ENCODE data around the gene C10orf90.

Gene C10orf90

GRCh38 chr10:126683466-126683865 lies 13.0 kb upstream of the C10orf90 start:
- in situ Hi-C loops (cut with MboI; ENCODE audit: low sequenced_read_pairs, unreplicated experiment) = no loop called here
- TF ChIP-seq CTCF (IDR thresholded peaks at IDR 0.05; ENCODE audit: borderline replicate concordance, control extremely low read depth, extremely low read depth, insufficient read depth, missing control alignments) = no peak
- DNase-seq (ENCODE audit: low spot score) = no peak

GRCh38 chr10:126675656-126676438 lies 5.4 kb upstream of the C10orf90 start:
- in situ Hi-C loops (cut with MboI; ENCODE audit: low sequenced_read_pairs, unreplicated experiment) = no loop called here
- TF ChIP-seq CTCF (IDR thresholded peaks at IDR 0.05; ENCODE audit: borderline replicate concordance, control extremely low read depth, extremely low read depth, insufficient read depth, missing control alignments) = no peak
- no peak for DNase-seq (ENCODE audit: low spot score)

GRCh38 chr10:126674741-126675515 lies 4.4 kb upstream of the C10orf90 start:
- no peak for DNase-seq (ENCODE audit: low spot score)
- no peak for TF ChIP-seq CTCF (IDR thresholded peaks at IDR 0.05; ENCODE audit: borderline replicate concordance, control extremely low read depth, extremely low read depth, insufficient read depth, missing control alignments)
- in situ Hi-C loops (cut with MboI; ENCODE audit: low sequenced_read_pairs, unreplicated experiment) = no loop called here

- TF ChIP-seq CTCF (IDR thresholded peaks at IDR 0.05; ENCODE audit: borderline replicate concordance, control extremely low read depth, extremely low read depth, insufficient read depth, missing control alignments) = no peak
- in situ Hi-C loops (cut with MboI; ENCODE audit: low sequenced_read_pairs, unreplicated experiment) = no loop called here
Measured at GRCh38 chr10:126673565-126673964, 3.1 kb upstream of the C10orf90 start.

GRCh38 chr10:126671402-126671975 lies 996 bp upstream of the C10orf90 start:
- in situ Hi-C loops (cut with MboI; ENCODE audit: low sequenced_read_pairs, unreplicated experiment) = no loop called here
- no peak for TF ChIP-seq CTCF (IDR thresholded peaks at IDR 0.05; ENCODE audit: borderline replicate concordance, control extremely low read depth, extremely low read depth, insufficient read depth, missing control alignments)
- DNase-seq (ENCODE audit: low spot score) = no peak

More at GRCh38 chr10:126673565-126673964, 3.1 kb upstream of the C10orf90 start:
- DNase-seq (ENCODE audit: low spot score) = no peak

- no peak for DNase-seq (ENCODE audit: low spot score)
- no peak for TF ChIP-seq CTCF (IDR thresholded peaks at IDR 0.05; ENCODE audit: borderline replicate concordance, control extremely low read depth, extremely low read depth, insufficient read depth, missing control alignments)
- in situ Hi-C loops (cut with MboI; ENCODE audit: low sequenced_read_pairs, unreplicated experiment) = no loop called here
Measured at GRCh38 chr10:126670895-126671261, 385 bp upstream of the C10orf90 start.
